ENCODE measurements around the gene PWWP2B. TPM values are rescaled to one million over a fixed set of nuclear protein-coding genes. Genes with fewer than 3 reads are reported as not detected.

The PWWP2B gene
- total RNA-seq, 1 donor from 2014 or later, result 3.8 TPM

DNA sequence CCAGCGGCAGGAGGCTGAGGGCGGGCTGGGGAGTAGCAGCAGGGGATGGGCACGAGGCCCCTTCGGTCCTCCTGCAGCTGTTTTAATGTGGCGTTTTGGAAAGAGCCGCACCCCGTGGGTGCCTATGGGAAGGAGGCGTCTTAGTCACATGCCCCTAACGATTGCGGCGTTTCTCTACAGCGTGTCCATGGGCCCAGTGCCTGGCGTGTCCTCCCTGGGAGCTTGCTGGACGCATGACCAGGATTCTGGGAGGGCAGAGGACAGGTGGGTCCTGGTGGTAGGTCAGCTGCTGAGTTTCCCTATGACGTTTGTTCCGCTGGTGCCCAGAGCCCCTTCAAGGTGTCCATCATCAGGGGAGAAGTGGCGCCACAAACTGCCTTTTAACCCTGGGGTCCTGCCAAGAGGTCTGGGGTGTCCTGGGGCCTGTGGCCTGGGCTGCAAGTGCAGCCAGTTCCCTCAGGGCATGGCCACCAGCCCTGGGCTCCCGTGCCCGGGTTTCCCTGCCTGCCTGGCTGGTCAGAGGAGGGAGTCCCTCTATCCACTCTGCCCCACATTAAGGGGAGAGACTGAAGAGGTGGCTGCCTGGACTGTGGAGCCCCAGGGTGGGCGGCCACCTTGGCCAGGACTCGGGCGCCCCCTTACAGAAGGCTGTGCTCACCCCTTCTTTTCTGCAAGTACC, 48.7 kb downstream of the PWWP2B start:
- Mint-ChIP-seq H3K9me3 (no peaks in the 10 kb centered on the region), H3K27me3 (ENCODE audit: low read depth) (no peaks in the 10 kb centered on the region), H3K27ac (peak overlapping the region; percentile 65), H3K4me1 (ENCODE audit: low read depth) (peaks cover 24% of the 10 kb centered on the region), H3K36me3 (ENCODE audit: low read depth) (no peaks in the 10 kb centered on the region), H3K4me3 (ENCODE audit: low read depth) (no peak overlapping the region)
- DNase-seq (ENCODE audit: low spot score), result no peak
- intact Hi-C loops (cut with micrococcal nuclease), result loop anchor here (2.0 to 5.0 kb wide), 4 partner anchors 57 to 283 kb away; partner anchors contain the start of genes INPP5A and STK32C

DNA sequence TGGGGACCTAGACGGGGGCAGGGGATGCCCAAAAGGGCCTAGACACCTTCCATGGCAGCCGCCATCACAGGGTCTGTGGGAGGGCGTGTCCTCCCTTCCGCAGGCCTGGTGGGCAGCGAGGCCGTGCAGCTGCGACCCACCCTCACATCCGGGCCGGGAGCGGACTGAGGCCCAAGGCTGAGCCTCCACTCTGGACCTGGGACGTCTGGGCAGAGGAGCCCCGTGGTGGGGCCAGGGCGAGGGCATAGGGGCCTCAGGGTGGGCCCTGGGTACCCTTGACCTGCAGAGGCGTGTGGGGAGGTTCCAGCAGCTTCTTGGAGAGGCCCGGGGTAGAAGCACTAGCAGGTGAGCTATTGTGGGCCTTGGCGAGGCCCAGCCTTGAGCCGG, 49.2 kb downstream of the PWWP2B start:
- Mint-ChIP-seq H3K4me1 (ENCODE audit: low read depth) (peaks cover 24% of the 10 kb centered on the region), H3K36me3 (ENCODE audit: low read depth) (no peaks in the 10 kb centered on the region), H3K27me3 (ENCODE audit: low read depth) (no peaks in the 10 kb centered on the region), H3K9me3 (no peaks in the 10 kb centered on the region), H3K4me3 (ENCODE audit: low read depth) (peak overlapping the region; percentile 66), H3K27ac (peak overlapping the region; percentile 96)
- intact Hi-C loops (cut with micrococcal nuclease), result loop anchor here (2.0 to 5.0 kb wide), 4 partner anchors 57 to 284 kb away; partner anchors contain the start of genes INPP5A and STK32C
- DNase-seq (ENCODE audit: low spot score), result no peak

DNA sequence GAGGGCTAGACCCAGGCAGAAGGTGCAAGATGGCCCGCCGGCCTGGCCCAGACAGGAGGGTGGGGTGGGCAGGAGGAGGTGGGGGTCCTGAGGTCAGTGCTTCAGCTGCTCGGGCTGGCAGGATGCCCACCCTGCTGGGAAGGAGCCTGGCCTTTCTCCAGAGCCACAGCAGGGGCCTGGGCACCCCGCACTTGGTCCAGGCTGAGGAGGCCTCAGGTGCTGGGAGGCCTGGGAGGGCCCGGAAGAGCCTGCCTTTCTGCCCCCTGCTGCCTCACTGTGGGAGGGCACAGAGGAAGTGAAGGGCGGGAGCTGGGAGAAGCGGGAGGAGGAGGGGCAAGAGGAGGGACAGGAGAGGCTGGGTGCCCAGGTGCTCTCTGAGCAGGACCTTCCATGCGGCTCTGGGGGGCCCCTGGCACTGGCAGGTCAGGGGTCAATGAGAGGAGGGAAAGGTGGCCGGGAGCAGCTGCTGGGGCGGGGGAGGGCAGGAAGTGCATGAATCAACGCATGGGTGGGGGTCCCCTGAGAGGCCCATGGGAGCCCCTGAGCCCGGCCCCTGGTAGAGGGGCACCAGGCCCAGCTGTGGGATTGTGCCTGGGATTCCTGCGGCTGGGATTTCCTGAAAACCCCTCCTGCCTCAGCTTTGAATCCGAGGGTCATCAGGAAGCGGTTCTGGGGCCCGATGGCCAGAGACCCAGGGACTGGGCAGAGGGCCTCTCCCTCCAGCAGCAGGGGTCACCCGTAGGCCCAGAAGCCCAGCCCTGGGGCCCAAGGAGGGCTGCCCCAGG, 49.9 kb downstream of the PWWP2B start:
- H3K4me1 Mint-ChIP-seq (ENCODE audit: low read depth), result peaks cover 25% of the 10 kb centered on the region
- intact Hi-C loops (cut with micrococcal nuclease), result loop anchor here (1.0 to 5.0 kb wide), 5 partner anchors 58 to 285 kb away; partner anchors contain the start of genes INPP5A and STK32C

GRCh38 chr10:132447446-132448247, 50.6 kb downstream of the PWWP2B start:
- peak; percentile 76 for DNase-seq (ENCODE audit: low spot score)
- intact Hi-C loops (cut with micrococcal nuclease), result loop anchor here (1.0 to 5.0 kb wide), 5 partner anchors 59 to 285 kb away; partner anchors contain the start of genes INPP5A and STK32C

More for the DNA sequence above, 49.9 kb downstream of the PWWP2B start:
- H3K27me3 Mint-ChIP-seq (ENCODE audit: low read depth), result no peaks in the 10 kb centered on the region
- H3K9me3 Mint-ChIP-seq, result no peaks in the 10 kb centered on the region
- DNase-seq (ENCODE audit: low spot score), result peak; percentile 69
- peak overlapping the region; percentile 66 for H3K4me3 Mint-ChIP-seq (ENCODE audit: low read depth)
- H3K36me3 Mint-ChIP-seq (ENCODE audit: low read depth), result no peaks in the 10 kb centered on the region
- H3K27ac Mint-ChIP-seq, result peak overlapping the region; percentile 96

DNA sequence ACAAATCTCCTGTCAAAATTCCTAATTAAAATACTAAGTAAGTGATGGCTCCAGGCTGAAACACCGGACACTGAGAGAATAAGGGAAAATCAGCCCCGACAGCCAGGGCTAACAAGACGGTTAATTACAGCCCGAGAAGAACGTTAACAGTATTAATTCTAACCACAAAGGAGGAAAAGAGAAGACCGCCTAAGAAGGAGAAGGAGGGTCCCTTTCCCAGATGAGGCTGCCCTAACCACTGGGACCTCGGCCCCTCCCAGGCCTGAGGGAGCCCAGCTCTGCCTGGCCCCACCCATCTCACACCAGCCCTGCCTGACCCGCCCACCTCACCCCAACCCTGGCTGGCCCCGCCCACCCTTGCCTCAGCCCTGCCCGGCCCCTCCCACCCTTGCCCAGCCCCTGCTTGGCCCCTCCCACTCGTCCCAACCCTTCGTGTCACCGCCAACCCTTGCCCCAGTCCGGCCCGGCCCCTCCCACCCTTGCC, 51.3 kb downstream of the PWWP2B start:
- H3K4me3 Mint-ChIP-seq (ENCODE audit: low read depth), result peak overlapping the region; percentile 33
- no peaks in the 10 kb centered on the region for H3K9me3 Mint-ChIP-seq
- no peak for DNase-seq (ENCODE audit: low spot score)
- intact Hi-C loops (cut with micrococcal nuclease), result loop anchor here (5.0 kb wide), 2 partner anchors 141 to 286 kb away; partner anchors contain the start of gene STK32C
- H3K4me1 Mint-ChIP-seq (ENCODE audit: low read depth), result peaks cover 21% of the 10 kb centered on the region
- H3K27ac Mint-ChIP-seq, result peak overlapping the region; percentile 71
- no peaks in the 10 kb centered on the region for H3K36me3 Mint-ChIP-seq (ENCODE audit: low read depth)
- H3K27me3 Mint-ChIP-seq (ENCODE audit: low read depth), result no peaks in the 10 kb centered on the region

More at GRCh38 chr10:132447446-132448247, 50.6 kb downstream of the PWWP2B start:
- H3K27ac Mint-ChIP-seq, result peak overlapping the region; percentile 96
- peaks cover 21% of the 10 kb centered on the region for H3K4me1 Mint-ChIP-seq (ENCODE audit: low read depth)
- H3K9me3 Mint-ChIP-seq, result no peaks in the 10 kb centered on the region
- peak overlapping the region; percentile 64 for H3K4me3 Mint-ChIP-seq (ENCODE audit: low read depth)
- no peaks in the 10 kb centered on the region for H3K27me3 Mint-ChIP-seq (ENCODE audit: low read depth)
- H3K36me3 Mint-ChIP-seq (ENCODE audit: low read depth), result no peaks in the 10 kb centered on the region

- no peak for DNase-seq (ENCODE audit: low spot score)
- no peaks in the 10 kb centered on the region for H3K27me3 Mint-ChIP-seq (ENCODE audit: low read depth)
- no peaks in the 10 kb centered on the region for H3K36me3 Mint-ChIP-seq (ENCODE audit: low read depth)
- H3K27ac Mint-ChIP-seq, result no peak overlapping the region
- H3K4me3 Mint-ChIP-seq (ENCODE audit: low read depth), result no peak overlapping the region
- H3K9me3 Mint-ChIP-seq, result no peaks in the 10 kb centered on the region
- intact Hi-C loops (cut with micrococcal nuclease), result loop anchor here (5.0 kb wide), 2 partner anchors 142 to 287 kb away; partner anchors contain the start of gene STK32C
- H3K4me1 Mint-ChIP-seq (ENCODE audit: low read depth), result peaks cover 20% of the 10 kb centered on the region
Measured at GRCh38 chr10:132449051-132449810, 52.2 kb downstream of the PWWP2B start.

DNA sequence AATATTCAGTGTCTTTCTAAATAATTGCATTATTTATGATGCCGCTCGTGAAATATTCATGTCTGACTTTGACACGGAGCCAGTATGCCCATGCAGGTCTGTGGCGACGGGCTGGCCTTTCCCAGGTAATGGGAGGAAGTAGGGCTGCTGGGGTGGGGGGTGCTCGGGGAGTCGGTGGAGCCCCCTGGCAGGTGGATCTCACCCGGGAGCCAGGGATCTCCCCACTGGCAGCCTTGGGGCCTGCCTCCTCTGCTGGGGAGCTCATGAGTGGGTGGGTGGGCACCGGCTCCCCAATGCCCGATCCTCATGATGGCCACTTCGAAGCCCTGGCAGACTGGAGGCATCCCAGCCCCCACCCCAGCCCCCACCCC, 52.8 kb downstream of the PWWP2B start:
- no peak overlapping the region for H3K4me3 Mint-ChIP-seq (ENCODE audit: low read depth)
- H3K36me3 Mint-ChIP-seq (ENCODE audit: low read depth), result no peaks in the 10 kb centered on the region
- H3K9me3 Mint-ChIP-seq, result no peaks in the 10 kb centered on the region
- H3K27ac Mint-ChIP-seq, result no peak overlapping the region
- intact Hi-C loops (cut with micrococcal nuclease), result loop anchor here (5.0 kb wide), 2 partner anchors 142 to 287 kb away; partner anchors contain the start of gene STK32C
- no peaks in the 10 kb centered on the region for H3K27me3 Mint-ChIP-seq (ENCODE audit: low read depth)
- DNase-seq (ENCODE audit: low spot score), result no peak
- peaks cover 19% of the 10 kb centered on the region for H3K4me1 Mint-ChIP-seq (ENCODE audit: low read depth)

- no peak overlapping the region for H3K4me3 Mint-ChIP-seq (ENCODE audit: low read depth)
- no peak for DNase-seq (ENCODE audit: low spot score)
- H3K36me3 Mint-ChIP-seq (ENCODE audit: low read depth), result no peaks in the 10 kb centered on the region
- intact Hi-C loops (cut with micrococcal nuclease), result no loop called here
- H3K9me3 Mint-ChIP-seq, result no peaks in the 10 kb centered on the region
- H3K4me1 Mint-ChIP-seq (ENCODE audit: low read depth), result peaks cover 12% of the 10 kb centered on the region
- H3K27me3 Mint-ChIP-seq (ENCODE audit: low read depth), result no peaks in the 10 kb centered on the region
- no peak overlapping the region for H3K27ac Mint-ChIP-seq
Measured at GRCh38 chr10:132450466-132450824, 53.4 kb downstream of the PWWP2B start.

GRCh38 chr10:132450825-132451505, 54.0 kb downstream of the PWWP2B start:
- DNase-seq (ENCODE audit: low spot score), result no peak
- H3K36me3 Mint-ChIP-seq (ENCODE audit: low read depth), result no peaks in the 10 kb centered on the region
- no peak overlapping the region for H3K4me3 Mint-ChIP-seq (ENCODE audit: low read depth)
- no peaks in the 10 kb centered on the region for H3K27me3 Mint-ChIP-seq (ENCODE audit: low read depth)
- H3K27ac Mint-ChIP-seq, result no peak overlapping the region
- intact Hi-C loops (cut with micrococcal nuclease), result no loop called here
- H3K9me3 Mint-ChIP-seq, result no peaks in the 10 kb centered on the region
- H3K4me1 Mint-ChIP-seq (ENCODE audit: low read depth), result peaks cover 12% of the 10 kb centered on the region

- Mint-ChIP-seq H3K9me3 (no peaks in the 10 kb centered on the region), H3K27ac (no peak overlapping the region), H3K4me3 (ENCODE audit: low read depth) (no peak overlapping the region), H3K36me3 (ENCODE audit: low read depth) (no peaks in the 10 kb centered on the region), H3K27me3 (ENCODE audit: low read depth) (no peaks in the 10 kb centered on the region), H3K4me1 (ENCODE audit: low read depth) (peaks cover 8% of the 10 kb centered on the region)
- no peak for DNase-seq (ENCODE audit: low spot score)
- intact Hi-C loops (cut with micrococcal nuclease), result no loop called here
Measured at GRCh38 chr10:132451506-132452215, 54.7 kb downstream of the PWWP2B start.

DNA sequence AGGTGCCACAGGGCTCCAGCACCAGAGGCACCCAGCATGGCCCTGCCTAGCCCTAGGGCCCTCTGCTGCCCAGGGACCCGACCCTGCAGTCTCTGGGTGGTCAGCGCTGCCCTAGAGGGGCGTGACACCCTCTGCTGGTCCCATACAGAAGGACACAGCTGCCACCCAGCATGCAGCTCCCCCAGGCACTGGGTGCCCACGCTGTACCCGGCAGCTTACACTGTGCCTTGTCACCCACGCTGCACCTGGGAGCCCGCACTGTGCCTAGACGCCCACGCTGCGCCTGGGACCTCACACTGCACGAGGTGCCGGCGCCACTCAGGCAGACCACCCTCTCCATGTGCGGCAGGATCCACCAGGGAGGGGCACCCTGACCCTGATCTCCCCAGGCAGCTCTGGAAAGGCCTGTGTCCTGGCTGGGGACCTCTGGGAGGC, 55.2 kb downstream of the PWWP2B start:
- Mint-ChIP-seq H3K27me3 (ENCODE audit: low read depth) (no peaks in the 10 kb centered on the region), H3K36me3 (ENCODE audit: low read depth) (no peaks in the 10 kb centered on the region), H3K4me1 (ENCODE audit: low read depth) (peaks cover 6% of the 10 kb centered on the region), H3K9me3 (no peaks in the 10 kb centered on the region), H3K4me3 (ENCODE audit: low read depth) (no peak overlapping the region), H3K27ac (no peak overlapping the region)
- intact Hi-C loops (cut with micrococcal nuclease), result no loop called here
- no peak for DNase-seq (ENCODE audit: low spot score)
